HepG2 (cell line): ENCODE measurements around the gene SNRNP27.

Source experiments
- CTCF ChIP-seq: sonication (generic); formaldehyde crosslinking; IDR thresholded peaks from 2 replicates; pipeline ENCODE4 v1.5.0; 2020; ENCODE audit warnings: mild to moderate bottlenecking, missing genetic modification reagents, moderate library complexity
- JARID2 ChIP-seq: sonication (generic); formaldehyde crosslinking; IDR thresholded peaks from 2 replicates; pipeline ENCODE4 v1.8.1; 2023; ENCODE audit warnings: missing genetic modification reagents, inconsistent platforms; ENCODE audit not compliant: insufficient replicate concordance
- KAT2B ChIP-seq: fragments of 150-350 bp; IDR thresholded peaks from 2 replicates; pipeline ENCODE4 v1.6.1; 2014; ENCODE audit warnings: low read depth, low read length, borderline replicate concordance
- ZNF430 ChIP-seq: sonication (generic); formaldehyde crosslinking; IDR thresholded peaks from 2 replicates; pipeline ENCODE4 v1.9.0; 2021; ENCODE audit warnings: mild to moderate bottlenecking, missing genetic modification reagents
- ZNF446 ChIP-seq: sonication (generic); formaldehyde crosslinking; IDR thresholded peaks from 2 replicates; pipeline ENCODE4 v1.5.0; 2020; ENCODE audit warnings: mild to moderate bottlenecking, missing genetic modification reagents

GRCh38 chr2:69939722-69940121 is 46.0 kb downstream of the SNRNP27 start:
- TF ChIP-seq JARID2 (CRISPR knock-in tag) (no peak), CTCF (no peak), KAT2B (no peak), ZNF446 (CRISPR knock-in tag) (no peak), ZNF430 (CRISPR knock-in tag) (no peak)
